DMS 273 (cell line): ENCODE data around the gene GPRC5A.

Source experiments
- DNase-seq: peaks from one replicate; lab custom pipeline; 2025; ENCODE audit not compliant: unreplicated experiment; lab: John Stamatoyannopoulos, UW

The GPRC5A gene

GRCh38 chr12:12883369-12884001 lies 7.9 kb upstream of the GPRC5A start:
- no peak for DNase-seq

GRCh38 chr12:12885096-12885792 lies 6.1 kb upstream of the GPRC5A start:
- no peak for DNase-seq

GRCh38 chr12:12887471-12887870 lies 3.9 kb upstream of the GPRC5A start:
- DNase-seq: no peak

GRCh38 chr12:12889701-12890100 lies 1.7 kb upstream of the GPRC5A start:
- DNase-seq: no peak

GRCh38 chr12:12890543-12891079 lies 751 bp upstream of the GPRC5A start:
- DNase-seq: peak; percentile 80

GRCh38 chr12:12891881-12892355 lies 556 bp downstream of the GPRC5A start:
- DNase-seq: no peak

GRCh38 chr12:12892681-12893141 lies 1.3 kb downstream of the GPRC5A start:
- DNase-seq: no peak

GRCh38 chr12:12893438-12893837 lies 2.1 kb downstream of the GPRC5A start:
- no peak for DNase-seq

GRCh38 chr12:12896260-12896659 lies 4.9 kb downstream of the GPRC5A start:
- no peak for DNase-seq

- no peak for DNase-seq
These were observed 5.9 kb downstream of the GPRC5A start for GRCh38 chr12:12897302-12897701.

- DNase-seq: no peak
These were observed 6.9 kb downstream of the GPRC5A start for GRCh38 chr12:12898136-12898717.

GRCh38 chr12:12898911-12899511 lies 7.6 kb downstream of the GPRC5A start:
- DNase-seq: no peak

GRCh38 chr12:12899530-12900380 lies 8.4 kb downstream of the GPRC5A start:
- no peak for DNase-seq

- DNase-seq: no peak
These were observed 9.4 kb downstream of the GPRC5A start for GRCh38 chr12:12900786-12901157.

GRCh38 chr12:12901158-12901791 lies 9.9 kb downstream of the GPRC5A start:
- no peak for DNase-seq

GRCh38 chr12:12902036-12902435 lies 10.7 kb downstream of the GPRC5A start:
- no peak for DNase-seq

GRCh38 chr12:12903642-12904609 lies 12.6 kb downstream of the GPRC5A start:
- no peak for DNase-seq

- DNase-seq: no peak
These were observed 16.2 kb downstream of the GPRC5A start for GRCh38 chr12:12907552-12907951.

- no peak for DNase-seq
These were observed 16.9 kb downstream of the GPRC5A start for GRCh38 chr12:12908252-12908651.
